ENCODE results near the gene RAB11FIP5.

GRCh38 chr2:73122536-73122935 lies 9.8 kb upstream of the RAB11FIP5 start:
- TF ChIP-seq CTCF (IDR thresholded peaks at IDR 0.05; ENCODE audit: extremely low read depth in 1 of 2, insufficient read depth in 1 of 2, low read depth in 1 of 2, low read length in 2 of 2) = no peak
- no peak for TF ChIP-seq MYC (IDR thresholded peaks at IDR 0.05; ENCODE audit: low read depth, low read length)
